H1 (cell line): ENCODE results near the gene ATP1A3. TPM values are rescaled to one million over a fixed set of nuclear protein-coding genes. Genes with fewer than 3 reads are reported as not detected.

Experiments
- CTCF ChIA-PET: fragments of 300-600 bp; sonication (Branson Sonifier 250); formaldehyde crosslinking; loops from one replicate; lab custom pipeline; 2021; ENCODE audit not compliant: partially characterized antibody; lab: Charles Lee
- POLR2A ChIA-PET: fragments of 300-600 bp; sonication (Branson Sonifier 250); formaldehyde crosslinking; loops from one replicate; lab custom pipeline; 2021; ENCODE audit warnings: inconsistent platforms; ENCODE audit not compliant: partially characterized antibody; lab: Charles Lee
- DNase-seq, 2 experiments: peaks; one replicate each; pipeline versions ENCODE4 v3.0.0 to v3.0.0-alpha.2; 2010 to 2022; ENCODE audit warnings: low spot score in 2 of 2, low read depth in 1 of 2, mixed read lengths in 1 of 2
- FAIRE-seq: peaks from 2 replicates; lab custom pipeline; 2011; peaks lifted over from hg19 to GRCh38; lab: Jason Lieb, UNC
- H2AFZ ChIP-seq: 2 replicates; pipeline ENCODE4 v1.8.1; 2012; ENCODE audit warnings: low read length, inconsistent platforms
- H2AK5ac ChIP-seq: 2 replicates; pipeline ENCODE4 v1.6.1; 2013; ENCODE audit warnings: low read depth, low read length
- H2BK120ac ChIP-seq: replicated peaks from 2 replicates; pipeline ENCODE3; 2013; ENCODE audit warnings: low read depth, low read length, inconsistent platforms
- H2BK12ac ChIP-seq: 2 replicates; pipeline ENCODE4 v1.6.1; 2013; ENCODE audit warnings: low read depth, low read length
- H2BK15ac ChIP-seq: 2 replicates; pipeline ENCODE4 v1.6.1; 2013; ENCODE audit warnings: low read length
- H2BK20ac ChIP-seq: 2 replicates; pipeline ENCODE4 v1.6.1; 2013; ENCODE audit warnings: low read length
- H2BK5ac ChIP-seq: 2 replicates; pipeline ENCODE4 v1.6.1; 2013; ENCODE audit warnings: low read depth, low read length
- H3K14ac ChIP-seq: 2 replicates; pipeline ENCODE4 v1.6.1; 2013; ENCODE audit warnings: inconsistent platforms; ENCODE audit not compliant: insufficient read length
- H3K18ac ChIP-seq: 2 replicates; pipeline ENCODE4 v1.6.1; 2013; ENCODE audit warnings: low read length; ENCODE audit errors: extremely low read depth
- H3K23ac ChIP-seq: 2 replicates; pipeline ENCODE4 v1.6.1; 2013; ENCODE audit warnings: inconsistent platforms; ENCODE audit not compliant: insufficient read length
- H3K23me2 ChIP-seq: 2 replicates; pipeline ENCODE4 v1.6.1; 2013; ENCODE audit warnings: low read depth, low read length
- H3K27ac ChIP-seq: 2 replicates; pipeline ENCODE4 v1.6.1; 2011; ENCODE audit warnings: low read depth, low read length, inconsistent platforms
- H3K27me3 ChIP-seq, 4 experiments: replicated peaks in 1 of 4; 1 replicate in 1 of 4; 2 replicates in 3 of 4; pipeline versions ENCODE4 v1.6.1 to v1.8.1; 2011 to 2013; ENCODE audit warnings: low read length in 3 of 4, mild to moderate bottlenecking in 3 of 4, inconsistent platforms in 2 of 4, mixed read lengths in 2 of 4, moderate library complexity in 1 of 4; ENCODE audit not compliant: control insufficient read depth in 3 of 4, insufficient read depth in 3 of 4; ENCODE audit errors: extremely low read depth in 1 of 4
- H3K36me3 ChIP-seq, 4 experiments: 2 replicates each; pipeline versions ENCODE4 v1.6.1 to v1.8.1; 2011 to 2013; ENCODE audit warnings: mild to moderate bottlenecking in 4 of 4, low read length in 3 of 4, moderate library complexity in 2 of 4, control low read depth in 1 of 4, inconsistent platforms in 1 of 4; ENCODE audit not compliant: insufficient read depth in 4 of 4, control insufficient read depth in 2 of 4
- H3K4ac ChIP-seq: replicated peaks from 2 replicates; pipeline ENCODE3; 2013; ENCODE audit warnings: low read length, low read depth, mixed read lengths, inconsistent platforms; ENCODE audit not compliant: insufficient read length
- H3K4me1 ChIP-seq, 4 experiments: replicated peaks in 1 of 4; 1 replicate in 1 of 4; 2 replicates in 3 of 4; pipeline versions ENCODE4 v1.6.1 to v1.8.1; 2011 to 2013; ENCODE audit warnings: low read length in 3 of 4, inconsistent platforms in 2 of 4, mixed read lengths in 1 of 4; ENCODE audit not compliant: insufficient read depth in 4 of 4, control insufficient read depth in 3 of 4
- H3K4me2 ChIP-seq, 2 experiments: 2 replicates each; pipeline versions ENCODE4 v1.6.1 to v1.8.1; 2011 to 2013; ENCODE audit warnings: low read depth in 2 of 2, low read length in 2 of 2, control low read depth in 1 of 2, inconsistent platforms in 1 of 2, mild to moderate bottlenecking in 1 of 2; ENCODE audit not compliant: insufficient read depth in 1 of 2
- H3K4me3 ChIP-seq, 4 experiments: fragments of 200-600, 300-600 bp in 1 of 4; sonication (generic), shearing (Covaris generic), sonication (Bioruptor Twin) in 1 of 4; 2 replicates each; pipeline versions ENCODE4 v1.5.1 to v1.8.1; 2011 to 2016; ENCODE audit warnings: low read length in 4 of 4, low read depth in 3 of 4, control low read depth in 2 of 4, inconsistent platforms in 2 of 4, mild to moderate bottlenecking in 2 of 4, mixed read lengths in 1 of 4, moderate library complexity in 1 of 4; ENCODE audit not compliant: insufficient read depth in 2 of 4; ENCODE audit errors: extremely low read depth in 1 of 4
- H3K56ac ChIP-seq: replicated peaks from 2 replicates; pipeline ENCODE3; 2013; ENCODE audit warnings: low read depth, mild to moderate bottlenecking, mixed read lengths, low read length, inconsistent platforms; ENCODE audit not compliant: insufficient read length
- H3K79me1 ChIP-seq: 2 replicates; pipeline ENCODE4 v1.6.1; 2013; ENCODE audit warnings: low read depth, low read length, control low read depth
- H3K79me2 ChIP-seq, 2 experiments: 2 replicates each; pipeline versions ENCODE4 v1.6.1 to v1.8.1; 2012 to 2013; ENCODE audit warnings: low read length in 2 of 2, mild to moderate bottlenecking in 2 of 2, inconsistent platforms in 1 of 2; ENCODE audit not compliant: insufficient read depth in 2 of 2, control insufficient read depth in 1 of 2
- H3K9ac ChIP-seq, 4 experiments: replicated peaks in 1 of 4; 1 replicate in 1 of 4; 2 replicates in 3 of 4; pipeline versions ENCODE4 v1.6.1 to v1.8.1; 2011 to 2013; ENCODE audit warnings: low read depth in 3 of 4, low read length in 3 of 4, control low read depth in 2 of 4, mild to moderate bottlenecking in 2 of 4, moderate library complexity in 2 of 4, inconsistent platforms in 1 of 4; ENCODE audit errors: extremely low read depth in 1 of 4
- H3K9me3 ChIP-seq, 2 experiments: 2 replicates each; pipeline versions ENCODE4 v1.6.1 to v1.8.1; 2012 to 2013; ENCODE audit warnings: mild to moderate bottlenecking in 2 of 2, moderate library complexity in 2 of 2, control low read depth in 1 of 2, inconsistent platforms in 1 of 2, low read depth in 1 of 2, low read length in 1 of 2, mixed read lengths in 1 of 2; ENCODE audit not compliant: insufficient read depth in 2 of 2
- H4K20me1 ChIP-seq, 2 experiments: replicated peaks in 1 of 2; 2 replicates each; pipeline versions ENCODE3 to v1.8.1; 2011 to 2013; ENCODE audit warnings: inconsistent platforms in 2 of 2, low read length in 2 of 2, mild to moderate bottlenecking in 1 of 2; ENCODE audit not compliant: insufficient read depth in 2 of 2, control insufficient read depth in 1 of 2
- H4K5ac ChIP-seq: 2 replicates; pipeline ENCODE4 v1.6.1; 2013; ENCODE audit warnings: low read length, low read depth, mixed read lengths, inconsistent platforms; ENCODE audit not compliant: insufficient read length
- H4K8ac ChIP-seq: 2 replicates; pipeline ENCODE4 v1.8.0; 2013; ENCODE audit warnings: mild to moderate bottlenecking, moderate library complexity, low read length, inconsistent platforms; ENCODE audit not compliant: insufficient read depth; ENCODE audit errors: extremely low read depth
- H4K91ac ChIP-seq: replicated peaks from 2 replicates; pipeline ENCODE3; 2013; ENCODE audit warnings: low read length, mixed read lengths, inconsistent platforms; ENCODE audit not compliant: insufficient read length
- CHD2 ChIP-seq: IDR thresholded peaks from 2 replicates; pipeline ENCODE4 v1.6.1; 2012; ENCODE audit warnings: low read length, improper control_type of control experiment
- CREB1 ChIP-seq: IDR thresholded peaks from 2 replicates; pipeline ENCODE4 v1.6.1; 2012; ENCODE audit warnings: inconsistent platforms
- EP300 ChIP-seq, 2 experiments: IDR thresholded peaks; 1 replicate in 1 of 2; 2 replicates in 1 of 2; pipeline ENCODE4 v1.6.1; 2011 to 2012; ENCODE audit warnings: low read depth in 2 of 2, low read length in 2 of 2, mild to moderate bottlenecking in 2 of 2, borderline replicate concordance in 1 of 2, inconsistent platforms in 1 of 2, moderate library complexity in 1 of 2
- EZH2 ChIP-seq: fragments of 200-600 bp; sonication (generic); IDR thresholded peaks from 2 replicates; pipeline ENCODE4 v1.7.1; 2012; ENCODE audit warnings: low read depth, mild to moderate bottlenecking, moderate library complexity, low read length, inconsistent platforms; ENCODE audit not compliant: severe bottlenecking
- JUND ChIP-seq: IDR thresholded peaks from 2 replicates; pipeline ENCODE4 v1.6.1; 2011; ENCODE audit warnings: mild to moderate bottlenecking, improper control_type of control experiment, low read length
- PHF8 ChIP-seq: fragments of 200-600 bp; sonication (generic); conservative IDR thresholded peaks from 2 replicates; pipeline ENCODE4 v1.7.1; 2012; ENCODE audit warnings: low read depth, mild to moderate bottlenecking, inconsistent platforms, low read length, moderate library complexity
- POLR2AphosphoS5 ChIP-seq: IDR thresholded peaks from 2 replicates; pipeline ENCODE4 v1.6.1; 2011; ENCODE audit warnings: low read depth, low read length
- SP4 ChIP-seq: IDR thresholded peaks from 2 replicates; pipeline ENCODE4 v1.6.1; 2012; ENCODE audit warnings: low read length, inconsistent platforms
- WGBS, 2 experiments: shearing (Covaris generic) in 1 of 2; methylation state at CpG; one replicate each; pipeline versions ENCODE4 v1.1.6 to v1.1.7; 2013 to 2015; ENCODE audit warnings: low lambda C conversion rate in 2 of 2, mixed read lengths in 2 of 2, inconsistent platforms in 1 of 2, low coverage in 1 of 2, missing lambda C conversion rate in 1 of 2; ENCODE audit not compliant: insufficient replicate concordance in 2 of 2, insufficient coverage in 1 of 2, insufficient read length in 1 of 2; ENCODE audit errors: extremely low coverage in 1 of 2, missing lambda C conversion rate in 1 of 2; 5-methylcytosine and 5-hydroxymethylcytosine counted together
- polyA plus RNA-seq, 7 experiments: library from polyadenylated mRNA; depleted of rRNA in 3 of 7; stranded (reverse) in 5 of 7; unstranded in 2 of 7; fragments of >200 nt in 5 of 7; fragments of 200-250 nt in 2 of 7; gene quantifications; 1 replicate in 5 of 7; 2 replicates in 1 of 7; 4 replicates in 1 of 7; pipeline versions ENCODE4 v1.2.1 to v1.2.3, GENCODE V29; 2011 to 2013; ENCODE audit warnings: missing spikeins in 2 of 7, mixed read lengths in 2 of 7
- total RNA-seq: library from RNA; stranded (reverse); fragmentation: NEBNext Ultra II Directional; extraction: Animal tissue kit (Norgen Biotek cat#: 25700); gene quantifications from 2 replicates; pipeline ENCODE4 v1.2.1, GENCODE V29; 2021
- TF ChIP-seq, protein P1 (sequence below): IDR thresholded peaks from 2 replicates; pipeline ENCODE4 v1.6.1; 2011; ENCODE audit warnings: low read length, improper control_type of control experiment

Gene ATP1A3
- total and polyA plus RNA-seq, 2 of the 8 experiments (the other 6 are each of a cell fraction or from before 2014, with no cell fraction given): 11.1 to 41.2 TPM

DNA sequence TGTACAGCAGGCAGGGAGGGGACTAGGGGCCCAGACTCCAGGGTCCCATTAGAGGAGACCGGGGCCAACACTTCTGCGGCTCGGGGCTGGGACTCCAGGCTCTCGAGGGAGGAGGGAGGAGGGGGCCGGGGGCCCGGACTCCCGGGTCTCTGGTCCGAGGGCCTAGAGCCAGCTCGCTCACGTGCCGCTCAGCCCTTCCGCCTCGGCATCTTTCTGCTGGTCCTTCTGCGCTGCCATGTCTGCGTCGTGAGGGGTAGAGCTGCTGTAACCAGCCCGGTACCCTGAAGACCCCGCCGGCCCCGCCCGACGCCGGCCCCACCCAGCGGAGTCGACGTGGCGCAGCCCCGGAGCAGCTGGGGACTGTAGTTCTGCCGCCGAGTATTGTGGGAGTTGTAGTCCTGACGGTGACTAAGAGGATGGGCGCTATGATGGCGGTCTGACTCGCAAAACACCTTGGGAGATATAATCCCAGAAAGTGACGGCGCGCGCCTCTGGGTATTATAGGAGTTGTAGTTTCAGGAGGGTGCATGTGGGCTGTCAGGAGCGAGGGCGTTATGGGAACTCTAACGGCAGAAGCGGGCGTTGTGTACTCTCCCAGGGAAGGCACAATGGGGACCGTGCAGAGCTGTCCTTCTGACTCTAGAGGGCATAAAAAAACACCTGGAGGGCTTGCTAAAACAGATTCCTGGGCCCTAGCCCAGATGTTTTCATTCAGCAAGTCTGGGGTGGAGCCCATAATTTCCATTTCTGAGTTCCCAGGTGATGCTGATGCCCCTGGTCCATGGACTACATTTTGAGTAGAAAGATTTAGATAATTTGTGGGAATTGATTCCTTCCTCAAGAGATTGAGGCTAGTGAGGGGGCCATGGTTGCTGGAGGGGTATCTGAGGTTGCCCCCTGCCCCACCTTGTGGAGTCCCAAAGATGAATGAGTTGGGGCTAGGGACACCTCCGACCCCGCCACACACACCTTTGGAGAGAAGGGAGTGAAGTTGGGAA, 34.7 kb downstream of the ATP1A3 start, which contains the start of gene RABAC1:
TSS of gene RABAC1 (minus strand) at position 266 of the 998 bp plus-strand sequence. CDS start at position 237, 29 bp downstream.
- H3K4me3 ChIP-seq: peak within 1 kb of the TSS; percentile 81 to 92 (median 86)
- no peak within 1 kb of the TSS for H3K4ac ChIP-seq
- H2AFZ ChIP-seq: peak within 1 kb of the TSS; percentile 78; the same call in 1 of the 2 replicates
- no peak within 1 kb of the TSS for H3K14ac ChIP-seq
- H3K4me1 ChIP-seq: peaks cover 3 to 10% (median 6%) of the 10 kb centered on the region in 4 experiments
- peak within 1 kb of the TSS; percentile 52 for H3K18ac ChIP-seq
- H3K9ac ChIP-seq: peak within 1 kb of the TSS; percentile 56 to 95 (median 73)
- no peaks in the 10 kb centered on the region for H3K79me1 ChIP-seq
- no peaks in the 10 kb centered on the region for H3K79me2 ChIP-seq
- CTCF ChIA-PET: interaction anchor here (0.6 to 4.0 kb wide), 12 partner anchors 13 to 384 kb away, joined by 3 to 33 read pairs (median 4); partner anchors contain the start of gene RPS19
- no peaks in the 10 kb centered on the region for H4K20me1 ChIP-seq
- peak within 1 kb of the TSS; percentile 21 for H3K56ac ChIP-seq
- H3K36me3 ChIP-seq: peaks cover 0 to 5% (median 0%) of the 10 kb centered on the region in 4 experiments; a peak in 2 of 8 replicates
- 0 out of 2 replicates have a peak within 1 kb of the TSS, but pooled peaks have one; percentile 46 for H2AK5ac ChIP-seq
- POLR2A ChIA-PET: interaction anchor here (0.8 to 4.0 kb wide), 13 partner anchors 9 to 284 kb away, joined by 3 to 54 read pairs (median 4); partner anchors contain the start of genes RPS19 and ZNF574
- H2BK12ac ChIP-seq: no peak within 1 kb of the TSS; the same call in 1 of the 2 replicates
- H2BK5ac ChIP-seq: peak within 1 kb of the TSS; percentile 18; the same call in 1 of the 2 replicates
- peaks cover 2% of the 10 kb centered on the region; the same call in 1 of the 2 replicates for H3K23me2 ChIP-seq
- H4K8ac ChIP-seq: peak within 1 kb of the TSS; percentile 96
- WGBS, 2 experiments: 7% methylated on average over 32 of the region's 46 CpGs; no CpG with 5 or more reads in 1 of the 2 experiments
- peak within 1 kb of the TSS; percentile 69 to 93 for H3K4me2 ChIP-seq
- H3K27ac ChIP-seq: peak within 1 kb of the TSS; percentile 77; the same call in 1 of the 2 replicates
- no peak within 1 kb of the TSS for H3K23ac ChIP-seq
- no peaks in the 10 kb centered on the region for H3K27me3 ChIP-seq
- peak; percentile 79 to 94 for DNase-seq
- no peak within 1 kb of the TSS for H2BK15ac ChIP-seq
- no peak within 1 kb of the TSS for H2BK20ac ChIP-seq
- H3K9me3 ChIP-seq: no peaks in the 10 kb centered on the region
- peak within 1 kb of the TSS; percentile 11 for H4K91ac ChIP-seq
- H4K5ac ChIP-seq: peak within 1 kb of the TSS; percentile 8
- peak; percentile 28 for FAIRE-seq
- no peak within 1 kb of the TSS for H2BK120ac ChIP-seq
- TF ChIP-seq EP300 (IDR thresholded peaks at IDR 0.05; ENCODE audit: borderline replicate concordance in 1 of 2, low read depth in 2 of 2, low read length in 2 of 2): no peak
- TF ChIP-seq, protein P1, sequence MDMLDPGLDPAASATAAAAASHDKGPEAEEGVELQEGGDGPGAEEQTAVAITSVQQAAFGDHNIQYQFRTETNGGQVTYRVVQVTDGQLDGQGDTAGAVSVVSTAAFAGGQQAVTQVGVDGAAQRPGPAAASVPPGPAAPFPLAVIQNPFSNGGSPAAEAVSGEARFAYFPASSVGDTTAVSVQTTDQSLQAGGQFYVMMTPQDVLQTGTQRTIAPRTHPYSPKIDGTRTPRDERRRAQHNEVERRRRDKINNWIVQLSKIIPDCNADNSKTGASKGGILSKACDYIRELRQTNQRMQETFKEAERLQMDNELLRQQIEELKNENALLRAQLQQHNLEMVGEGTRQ: 0 out of 2 replicates have a peak, but pooled peaks have one; percentile 12
- TF ChIP-seq CHD2: no peak
- TF ChIP-seq JUND: 0 out of 2 replicates have a peak, but pooled peaks have one; percentile 11
- TF ChIP-seq EZH2: no peak
- 0 out of 2 replicates have a peak, but pooled peaks have one; percentile 53 for TF ChIP-seq PHF8
- TF ChIP-seq SP4: no peak
- peak; percentile 91 for TF ChIP-seq CREB1
- peak; percentile 73 for TF ChIP-seq POLR2AphosphoS5
